GM12878 (cell line): ENCODE results near the gene CLSTN2. TPM values are rescaled to one million over a fixed set of nuclear protein-coding genes. Genes with fewer than 3 reads are reported as not detected.
A peak's percentile ranks its signal among the peaks of the same experiment; 100 is the strongest.

ENCODE experiments used
- ATAC-seq: fragments of 200-7000 bp; cut with Tn5 transposase; 3 replicates; pipeline ENCODE4 v1.9.1; 2020; ENCODE audit warnings: mild to moderate bottlenecking, moderate library complexity
- BruUV-seq: library from RNA; stranded (reverse); fragments of 400-500 nt; replicated peaks from 2 replicates; lab custom pipeline; 2021; lab: Mats Ljungman, UMichigan
- CTCF ChIA-PET: fragments of 300-600 bp; sonication (Branson Sonifier 250); formaldehyde crosslinking; extraction: SDS; loops from one replicate; lab custom pipeline; 2021; ENCODE audit warnings: inconsistent platforms; lab: Yijun Ruan, JAX
- POLR2A ChIA-PET: fragments of 350-600 bp; formaldehyde crosslinking; extraction: SDS; loops from one replicate; lab custom pipeline; 2021; ENCODE audit warnings: inconsistent platforms; lab: Charles Lee
- RAD21 ChIA-PET: fragments of 300-600 bp; sonication (Branson Sonifier 250); formaldehyde crosslinking; loops from one replicate; lab custom pipeline; 2023; ENCODE audit warnings: antibody characterized with exemption; ENCODE audit not compliant: unreplicated experiment; lab: Charles Lee
- SMC1A ChIA-PET: fragments of 300-600 bp; sonication (Branson Sonifier 250); formaldehyde crosslinking; loops from one replicate; lab custom pipeline; 2023; ENCODE audit not compliant: unreplicated experiment, uncharacterized antibody; lab: Charles Lee
- DNase-seq: peaks from one replicate; pipeline ENCODE4 v3.0.0-alpha.2; 2011; ENCODE audit warnings: low read depth, low spot score
- FAIRE-seq: peaks from 3 replicates; lab custom pipeline; 2011; peaks lifted over from hg19 to GRCh38; lab: Jason Lieb, UNC
- H2AFZ ChIP-seq: 2 replicates; pipeline ENCODE4 v1.6.0; 2011; ENCODE audit warnings: low read depth, low read length, control low read depth; ENCODE audit not compliant: control insufficient read depth
- H3K27ac ChIP-seq: 2 replicates; pipeline ENCODE4 v1.5.1; 2011; ENCODE audit warnings: control low read depth; ENCODE audit not compliant: control insufficient read depth, insufficient read depth
- H3K27me3 ChIP-seq, 2 experiments: replicated peaks in 1 of 2; 2 replicates each; pipeline versions ENCODE4 v1.6.0 to v1.6.1; 2011; ENCODE audit warnings: low read length in 1 of 2; ENCODE audit not compliant: control insufficient read depth in 2 of 2, insufficient read depth in 2 of 2
- H3K36me3 ChIP-seq, 2 experiments: 2 replicates each; pipeline ENCODE4 v1.5.1; 2011; ENCODE audit warnings: low read length in 1 of 2; ENCODE audit not compliant: control insufficient read depth in 2 of 2, insufficient read depth in 2 of 2
- H3K4me1 ChIP-seq: 2 replicates; pipeline ENCODE4 v1.6.1; 2011; ENCODE audit warnings: mild to moderate bottlenecking, low read length, moderate library complexity, mixed read lengths; ENCODE audit not compliant: control insufficient read depth, insufficient read depth
- H3K4me2 ChIP-seq: 2 replicates; pipeline ENCODE4 v1.6.0; 2011; ENCODE audit warnings: control low read depth; ENCODE audit not compliant: control insufficient read depth, insufficient read depth
- H3K4me3 ChIP-seq: fragments of 200-600 bp; sonication (generic); 2 replicates; pipeline ENCODE4 v1.5.1; 2016
- H3K79me2 ChIP-seq: 2 replicates; pipeline ENCODE4 v1.6.0; 2011; ENCODE audit warnings: low read length; ENCODE audit not compliant: control insufficient read depth, insufficient read depth
- H3K9ac ChIP-seq: 2 replicates; pipeline ENCODE4 v1.8.0; 2011; ENCODE audit warnings: low read length, control low read depth, mixed read lengths; ENCODE audit not compliant: control insufficient read depth, insufficient read depth
- H3K9me3 ChIP-seq: replicated peaks from 3 replicates; pipeline ENCODE4 v1.5.1; 2011; ENCODE audit warnings: mild to moderate bottlenecking, low read length; ENCODE audit not compliant: control insufficient read depth, insufficient read depth
- H4K20me1 ChIP-seq: 2 replicates; pipeline ENCODE4 v1.6.0; 2011; ENCODE audit not compliant: control insufficient read depth, insufficient read depth
- BHLHE40 ChIP-seq, 2 experiments: fragments of 450-650 bp in 1 of 2; IDR thresholded peaks; 2 replicates each; pipeline ENCODE4 v1.6.1; 2011 to 2017; ENCODE audit warnings: low read depth in 2 of 2, borderline replicate concordance in 1 of 2, improper control_type of control experiment in 1 of 2, low read length in 1 of 2, mild to moderate bottlenecking in 1 of 2
- IKZF1 ChIP-seq: fragments of 450-650 bp; conservative IDR thresholded peaks from 2 replicates; pipeline ENCODE4 v1.6.1; 2017; ENCODE audit warnings: antibody characterized with exemption, mild to moderate bottlenecking
- SMAD1 ChIP-seq: fragments of 450-650 bp; IDR thresholded peaks from 2 replicates; pipeline ENCODE4 v1.6.1; 2018; ENCODE audit warnings: mild to moderate bottlenecking, low read depth; ENCODE audit not compliant: partially characterized antibody
- TCF12 ChIP-seq: IDR thresholded peaks from 2 replicates; pipeline ENCODE4 v1.6.1; 2011; ENCODE audit warnings: low read depth, mild to moderate bottlenecking, low read length
- YY1 ChIP-seq: IDR thresholded peaks from 2 replicates; pipeline ENCODE4 v1.6.1; 2011; ENCODE audit warnings: low read depth, mild to moderate bottlenecking, low read length
- WGBS: methylation state at CpG from one replicate; pipeline ENCODE4 v1.1.6; 2016; ENCODE audit warnings: low lambda C conversion rate; ENCODE audit not compliant: insufficient replicate concordance, insufficient coverage; ENCODE audit errors: missing lambda C conversion rate; 5-methylcytosine and 5-hydroxymethylcytosine counted together
- in situ Hi-C: fragments of 300-500 bp; cut with MboI; formaldehyde crosslinking; loops from 9 replicates; pipeline ENCODE4 v1.14.3; 2018; ENCODE audit warnings: mixed read lengths
- intact Hi-C: fragments of 100-400 bp; cut with micrococcal nuclease; formaldehyde crosslinking; loops from one replicate; pipeline ENCODE4 v1.14.2; 2022; ENCODE audit not compliant: unreplicated experiment
- polyA plus RNA-seq, 11 experiments: library from polyadenylated mRNA; depleted of rRNA in 4 of 11; unstranded in 6 of 11; stranded (reverse) in 5 of 11; fragments of >200 nt; fragmentation: Nextera tagmentation in 4 of 11; fragmentation: Illumina TruSeq in 1 of 11; extraction: Ambion mirVana in 4 of 11; extraction: Trizol in 1 of 11; gene quantifications; 1 replicate in 1 of 11; 2 replicates in 10 of 11; pipeline versions ENCODE4 v1.2.1 to v1.2.3, GENCODE V29; 2011 to 2016; ENCODE audit warnings: inconsistent platforms in 2 of 11, missing spikeins in 2 of 11, low read depth in 1 of 11
- total RNA-seq, 4 experiments: library from RNA; depleted of rRNA in 3 of 4; stranded (reverse); fragments of >200 nt in 3 of 4; fragmentation: Illumina TruSeq in 1 of 4; extraction: Trizol in 1 of 4; gene quantifications; 2 replicates each; pipeline versions ENCODE4 v1.2.1 to v1.2.3, GENCODE V29; 2013 to 2021
- TF ChIP-seq, protein P1 (sequence below): IDR thresholded peaks from 2 replicates; pipeline ENCODE4 v1.6.1; 2011; ENCODE audit warnings: borderline replicate concordance, low read depth, mild to moderate bottlenecking, moderate library complexity, low read length; ENCODE audit not compliant: insufficient read depth, poor library complexity, severe bottlenecking
- TF ChIP-seq, protein P2 (sequence below): fragments of 450-650 bp; IDR thresholded peaks from 2 replicates; pipeline ENCODE4 v1.6.1; 2017; ENCODE audit warnings: mild to moderate bottlenecking, moderate library complexity

The CLSTN2 gene
- total and polyA plus RNA-seq, 10 of the 15 experiments (the other 5 are each of a cell fraction or from before 2014, with no cell fraction given): under 0.01 to 0.10 (median under 0.01) TPM; not detected in 5

DNA sequence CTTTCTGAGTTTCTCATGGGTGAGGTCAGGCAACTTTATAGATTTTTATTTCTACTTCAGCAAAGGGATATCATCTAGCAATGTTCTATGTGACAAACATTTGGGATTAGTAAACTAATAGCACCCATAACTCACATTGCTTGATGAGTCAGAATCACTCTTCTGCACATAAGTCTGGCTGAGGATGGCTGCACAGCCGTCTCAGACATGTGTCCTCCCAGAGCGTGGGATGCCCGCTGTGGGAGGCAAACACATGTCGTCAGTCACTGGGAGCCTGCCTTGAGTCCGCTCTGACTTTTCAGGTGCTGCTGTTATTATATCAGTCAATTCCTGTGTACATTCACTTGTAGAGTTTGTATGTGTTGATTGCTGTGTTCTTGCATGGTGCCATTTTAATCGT is 512.2 kb downstream of the CLSTN2 start:
- WGBS: 36% methylated on average over 6 of the region's 6 CpGs
- Histone ChIP-seq H2AFZ (no peak overlapping the region), H3K27me3 (no peaks in the 10 kb centered on the region; a peak in 1 of 4 replicates), H3K9me3 (no peaks in the 10 kb centered on the region), H3K79me2 (no peaks in the 10 kb centered on the region), H3K4me2 (no peak overlapping the region), H4K20me1 (no peaks in the 10 kb centered on the region), H3K4me3 (no peak overlapping the region), H3K4me1 (no peaks in the 10 kb centered on the region), H3K9ac (no peak overlapping the region), H3K36me3 (no peaks in the 10 kb centered on the region), H3K27ac (no peak overlapping the region)
- no peak for TF ChIP-seq IKZF1
- TF ChIP-seq, protein P1, sequence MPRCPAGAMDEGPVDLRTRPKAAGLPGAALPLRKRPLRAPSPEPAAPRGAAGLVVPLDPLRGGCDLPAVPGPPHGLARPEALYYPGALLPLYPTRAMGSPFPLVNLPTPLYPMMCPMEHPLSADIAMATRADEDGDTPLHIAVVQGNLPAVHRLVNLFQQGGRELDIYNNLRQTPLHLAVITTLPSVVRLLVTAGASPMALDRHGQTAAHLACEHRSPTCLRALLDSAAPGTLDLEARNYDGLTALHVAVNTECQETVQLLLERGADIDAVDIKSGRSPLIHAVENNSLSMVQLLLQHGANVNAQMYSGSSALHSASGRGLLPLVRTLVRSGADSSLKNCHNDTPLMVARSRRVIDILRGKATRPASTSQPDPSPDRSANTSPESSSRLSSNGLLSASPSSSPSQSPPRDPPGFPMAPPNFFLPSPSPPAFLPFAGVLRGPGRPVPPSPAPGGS: peak; percentile 54
- TF ChIP-seq TCF12: no peak
- TF ChIP-seq BHLHE40 (IDR thresholded peaks at IDR 0.05; ENCODE audit: borderline replicate concordance in 1 of 2, low read depth in 2 of 2, low read length in 1 of 2): no peak
- no peak for TF ChIP-seq YY1
- CTCF ChIA-PET: no interaction called here
- BruUV-seq: no TSS peak
- no peak for ATAC-seq
- intact Hi-C loops (no loop called here), in situ Hi-C loops (no loop called here)
- no peak for DNase-seq
- SMC1A ChIA-PET: no interaction called here
- FAIRE-seq: no peak
- RAD21 ChIA-PET: no interaction called here
- POLR2A ChIA-PET: no interaction called here

DNA sequence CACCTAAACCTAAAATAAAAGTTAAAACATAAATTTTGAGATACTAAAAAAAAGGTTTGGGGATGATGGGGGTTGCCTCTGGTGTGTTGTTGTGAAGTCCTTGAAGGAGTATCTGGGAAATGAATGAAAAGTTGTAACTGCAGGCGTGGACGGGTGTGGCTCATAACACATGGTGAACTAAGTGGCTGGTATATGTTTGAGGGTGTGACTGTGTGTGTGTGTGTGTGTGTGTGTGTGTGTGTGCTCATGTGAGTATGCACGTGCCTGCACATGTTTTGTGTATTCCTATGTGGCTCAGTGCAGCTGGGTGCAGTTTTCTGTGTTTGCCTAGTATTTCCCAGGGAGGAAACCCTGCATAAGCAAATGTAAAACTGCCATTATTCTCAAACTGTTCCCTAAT is 513.0 kb downstream of the CLSTN2 start:
- H2AFZ ChIP-seq: no peak overlapping the region
- DNase-seq (no peak), ATAC-seq (no peak), FAIRE-seq (no peak)
- SMC1A ChIA-PET: no interaction called here
- TF ChIP-seq, protein P2, sequence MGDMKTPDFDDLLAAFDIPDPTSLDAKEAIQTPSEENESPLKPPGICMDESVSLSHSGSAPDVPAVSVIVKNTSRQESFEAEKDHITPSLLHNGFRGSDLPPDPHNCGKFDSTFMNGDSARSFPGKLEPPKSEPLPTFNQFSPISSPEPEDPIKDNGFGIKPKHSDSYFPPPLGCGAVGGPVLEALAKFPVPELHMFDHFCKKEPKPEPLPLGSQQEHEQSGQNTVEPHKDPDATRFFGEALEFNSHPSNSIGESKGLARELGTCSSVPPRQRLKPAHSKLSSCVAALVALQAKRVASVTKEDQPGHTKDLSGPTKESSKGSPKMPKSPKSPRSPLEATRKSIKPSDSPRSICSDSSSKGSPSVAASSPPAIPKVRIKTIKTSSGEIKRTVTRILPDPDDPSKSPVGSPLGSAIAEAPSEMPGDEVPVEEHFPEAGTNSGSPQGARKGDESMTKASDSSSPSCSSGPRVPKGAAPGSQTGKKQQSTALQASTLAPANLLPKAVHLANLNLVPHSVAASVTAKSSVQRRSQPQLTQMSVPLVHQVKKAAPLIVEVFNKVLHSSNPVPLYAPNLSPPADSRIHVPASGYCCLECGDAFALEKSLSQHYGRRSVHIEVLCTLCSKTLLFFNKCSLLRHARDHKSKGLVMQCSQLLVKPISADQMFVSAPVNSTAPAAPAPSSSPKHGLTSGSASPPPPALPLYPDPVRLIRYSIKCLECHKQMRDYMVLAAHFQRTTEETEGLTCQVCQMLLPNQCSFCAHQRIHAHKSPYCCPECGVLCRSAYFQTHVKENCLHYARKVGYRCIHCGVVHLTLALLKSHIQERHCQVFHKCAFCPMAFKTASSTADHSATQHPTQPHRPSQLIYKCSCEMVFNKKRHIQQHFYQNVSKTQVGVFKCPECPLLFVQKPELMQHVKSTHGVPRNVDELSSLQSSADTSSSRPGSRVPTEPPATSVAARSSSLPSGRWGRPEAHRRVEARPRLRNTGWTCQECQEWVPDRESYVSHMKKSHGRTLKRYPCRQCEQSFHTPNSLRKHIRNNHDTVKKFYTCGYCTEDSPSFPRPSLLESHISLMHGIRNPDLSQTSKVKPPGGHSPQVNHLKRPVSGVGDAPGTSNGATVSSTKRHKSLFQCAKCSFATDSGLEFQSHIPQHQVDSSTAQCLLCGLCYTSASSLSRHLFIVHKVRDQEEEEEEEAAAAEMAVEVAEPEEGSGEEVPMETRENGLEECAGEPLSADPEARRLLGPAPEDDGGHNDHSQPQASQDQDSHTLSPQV: no peak
- TF ChIP-seq TCF12 (no peak), SMAD1 (no peak)
- no peak overlapping the region for H3K4me3 ChIP-seq
- WGBS: 60% methylated on average over 3 of the region's 3 CpGs
- H3K4me1 ChIP-seq: no peaks in the 10 kb centered on the region
- no peak overlapping the region for H3K4me2 ChIP-seq
- no peak overlapping the region for H3K27ac ChIP-seq
- no peaks in the 10 kb centered on the region for H3K36me3 ChIP-seq
- no peaks in the 10 kb centered on the region for H4K20me1 ChIP-seq
- H3K79me2 ChIP-seq: no peaks in the 10 kb centered on the region
- CTCF ChIA-PET: no interaction called here
- RAD21 ChIA-PET: no interaction called here
- H3K9ac ChIP-seq: no peak overlapping the region
- BruUV-seq: no TSS peak
- in situ Hi-C loops (no loop called here), intact Hi-C loops (no loop called here)
- no peaks in the 10 kb centered on the region for H3K9me3 ChIP-seq
- POLR2A ChIA-PET: no interaction called here
- no peaks in the 10 kb centered on the region; a peak in 2 of 4 replicates for H3K27me3 ChIP-seq
